HepG2 (cell line): Measurements from ENCODE around the gene FBXO48. TPM values are rescaled to one million over a fixed set of nuclear protein-coding genes. Genes with fewer than 3 reads are reported as not detected.
A peak's percentile ranks its signal among the peaks of the same experiment; 100 is the strongest.

Experiments used
- ATAC-seq: fragments of 200-7000 bp; cut with Tn5 transposase; 3 replicates; pipeline ENCODE4 v1.9.1; 2020; ENCODE audit warnings: mild to moderate bottlenecking, moderate library complexity
- BruUV-seq: library from RNA; stranded (reverse); fragments of 400-500 nt; replicated peaks from 2 replicates; lab custom pipeline; 2021; lab: Mats Ljungman, UMichigan
- CTCF ChIA-PET: fragments of 300-600 bp; formaldehyde crosslinking; extraction: SDS; loops from one replicate; lab custom pipeline; 2021; ENCODE audit warnings: low total read pairs, inconsistent platforms, low intra/inter-chr PET ratio; lab: Yijun Ruan, JAX
- POLR2A ChIA-PET: fragments of 350-600 bp; sonication (Branson Sonifier 250); formaldehyde crosslinking; loops from one replicate; lab custom pipeline; 2020; ENCODE audit warnings: antibody characterized with exemption, inconsistent platforms; lab: Yijun Ruan, JAX
- DNase-seq: peaks from one replicate; pipeline ENCODE4 v3.0.0-alpha.2; 2015; ENCODE audit warnings: low spot score
- FAIRE-seq: peaks from 3 replicates; lab custom pipeline; 2011; peaks lifted over from hg19 to GRCh38; lab: Jason Lieb, UNC
- H2AFZ ChIP-seq: one replicate; pipeline ENCODE4 v1.6.1; 2011; ENCODE audit warnings: low read length, inconsistent platforms
- H3K27ac ChIP-seq: fragments of 300-600 bp; 3 replicates; pipeline ENCODE4 v1.8.0; 2011; ENCODE audit warnings: mixed run types, mild to moderate bottlenecking, mixed read lengths, low read length, inconsistent platforms; ENCODE audit not compliant: insufficient read depth; ENCODE audit errors: extremely low read length
- H3K27me3 ChIP-seq, 2 experiments: fragments of 200-600 bp in 1 of 2; 2 replicates in 1 of 2; 3 replicates in 1 of 2; pipeline versions ENCODE4 v1.6.0 to v1.8.0; 2011; ENCODE audit warnings: low read length in 2 of 2, mild to moderate bottlenecking in 2 of 2, moderate library complexity in 2 of 2, inconsistent platforms in 1 of 2; ENCODE audit not compliant: insufficient read depth in 2 of 2, control insufficient read depth in 1 of 2
- H3K36me3 ChIP-seq, 2 experiments: fragments of 200-600 bp in 1 of 2; replicated peaks in 1 of 2; 2 replicates in 1 of 2; 3 replicates in 1 of 2; pipeline versions ENCODE4 v1.5.1 to v1.8.0; 2011; ENCODE audit warnings: low read length in 2 of 2, inconsistent platforms in 1 of 2; ENCODE audit not compliant: insufficient read depth in 2 of 2, control insufficient read depth in 1 of 2
- H3K4me1 ChIP-seq: 2 replicates; pipeline ENCODE4 v1.5.1; 2012; ENCODE audit warnings: low read length, inconsistent platforms; ENCODE audit not compliant: insufficient read depth
- H3K4me2 ChIP-seq: 2 replicates; pipeline ENCODE4 v1.6.0; 2011; ENCODE audit warnings: low read depth, low read length, inconsistent platforms
- H3K4me3 ChIP-seq, 3 experiments: fragments of 200-600 bp in 1 of 3; sonication (generic), shearing (Covaris generic) in 1 of 3; replicated peaks in 1 of 3; 2 replicates each; pipeline ENCODE4 v1.5.1; 2011 to 2016; ENCODE audit warnings: low read length in 3 of 3, inconsistent platforms in 2 of 3, low read depth in 2 of 3, mild to moderate bottlenecking in 2 of 3, control low read depth in 1 of 3, mixed read lengths in 1 of 3; ENCODE audit not compliant: insufficient read depth in 1 of 3
- H3K79me2 ChIP-seq: one replicate; pipeline ENCODE4 v1.6.1; 2011; ENCODE audit warnings: low read length, inconsistent platforms; ENCODE audit not compliant: insufficient read depth
- H3K9ac ChIP-seq: 2 replicates; pipeline ENCODE4 v1.6.0; 2011; ENCODE audit warnings: mild to moderate bottlenecking, low read depth, low read length, inconsistent platforms; ENCODE audit not compliant: insufficient read depth
- H3K9me3 ChIP-seq: 2 replicates; pipeline ENCODE4 v1.5.1; 2012; ENCODE audit warnings: mild to moderate bottlenecking, low read length
- H4K20me1 ChIP-seq: 2 replicates; pipeline ENCODE4 v1.6.0; 2011; ENCODE audit warnings: inconsistent platforms, mild to moderate bottlenecking, low read length, moderate library complexity; ENCODE audit not compliant: insufficient read depth
- WGBS: methylation state at CpG from one replicate; pipeline ENCODE4 v1.1.6; 2017; ENCODE audit warnings: low lambda C conversion rate; 5-methylcytosine and 5-hydroxymethylcytosine counted together
- in situ Hi-C: cut with HindIII; loops from 2 replicates; pipeline ENCODE4 v1.10.0; 2017; ENCODE audit warnings: low pct_unique_long_range_greater_than_20kb; ENCODE audit not compliant: extremely low pct_ligation_motif_present
- intact Hi-C: fragments of 100-400 bp; cut with micrococcal nuclease; formaldehyde crosslinking; loops from one replicate; pipeline ENCODE4 v1.10.0; 2022; ENCODE audit not compliant: unreplicated experiment
- polyA plus RNA-seq, 8 experiments: library from polyadenylated mRNA; depleted of rRNA in 3 of 8; stranded (reverse) in 7 of 8; unstranded in 1 of 8; fragments of >200 nt; fragmentation: Illumina TruSeq in 4 of 8; extraction: Trizol in 4 of 8; gene quantifications; 2 replicates each; pipeline versions ENCODE4 v1.2.1 to v1.2.3, GENCODE V29; 2011 to 2016; ENCODE audit warnings: low read depth in 4 of 8, missing spikeins in 1 of 8, mixed read lengths in 1 of 8; ENCODE audit not compliant: insufficient read depth in 1 of 8
- total RNA-seq, 5 experiments: library from RNA; depleted of rRNA; stranded (reverse); fragments of >200 nt; fragmentation: Illumina TruSeq; extraction: Trizol; gene quantifications; 2 replicates each; pipeline ENCODE4 v1.2.3, GENCODE V29; 2016; ENCODE audit warnings: low read depth in 1 of 5
- TF ChIP-seq, protein P1 (sequence below): fragments of 450-650 bp; IDR thresholded peaks from 2 replicates; pipeline ENCODE4 v1.6.1; 2016
- TF ChIP-seq, protein P2 (sequence below): sonication (generic); formaldehyde crosslinking; IDR thresholded peaks from 2 replicates; pipeline ENCODE4 v1.4.0; 2020; ENCODE audit warnings: missing genetic modification reagents, mild to moderate bottlenecking, borderline replicate concordance

FBXO48 gene
- total and polyA plus RNA-seq, 2 of the 13 experiments (the other 11 are each of a cell fraction or from before 2014, with no cell fraction given) = 0.42 to 1.1 TPM

DNA sequence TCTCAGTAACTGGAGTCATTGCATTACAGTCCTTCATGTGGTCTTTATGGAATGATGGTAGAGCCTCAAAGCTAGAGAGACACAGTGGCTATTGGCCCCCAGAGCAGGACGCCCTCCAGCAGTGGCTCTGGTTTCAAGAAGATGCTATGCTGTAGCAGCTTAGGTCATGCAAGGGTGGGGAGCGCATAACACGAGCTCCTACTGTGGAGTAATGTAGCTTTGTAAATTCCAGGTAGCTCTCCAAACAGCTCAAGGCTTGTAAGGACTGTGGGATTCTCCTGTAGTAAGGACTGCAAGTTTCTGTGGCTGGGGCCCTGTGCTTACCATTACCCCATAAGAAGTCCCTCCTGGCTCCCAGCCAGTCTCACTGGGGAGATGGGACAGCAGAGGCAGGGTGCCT lies 15.9 kb upstream of the FBXO48 start:
- Histone ChIP-seq H3K9me3 (no peaks in the 10 kb centered on the region), H3K27me3 (no peaks in the 10 kb centered on the region), H4K20me1 (no peaks in the 10 kb centered on the region), H3K36me3 (no peaks in the 10 kb centered on the region), H3K4me2 (no peak overlapping the region), H3K27ac (no peak overlapping the region), H3K4me1 (no peaks in the 10 kb centered on the region), H3K9ac (no peak overlapping the region), H3K79me2 (no peaks in the 10 kb centered on the region), H2AFZ (no peak overlapping the region), H3K4me3 (no peak overlapping the region)
- FAIRE-seq (no peak), ATAC-seq (no peak), DNase-seq (no peak)
- TF ChIP-seq, protein P1, sequence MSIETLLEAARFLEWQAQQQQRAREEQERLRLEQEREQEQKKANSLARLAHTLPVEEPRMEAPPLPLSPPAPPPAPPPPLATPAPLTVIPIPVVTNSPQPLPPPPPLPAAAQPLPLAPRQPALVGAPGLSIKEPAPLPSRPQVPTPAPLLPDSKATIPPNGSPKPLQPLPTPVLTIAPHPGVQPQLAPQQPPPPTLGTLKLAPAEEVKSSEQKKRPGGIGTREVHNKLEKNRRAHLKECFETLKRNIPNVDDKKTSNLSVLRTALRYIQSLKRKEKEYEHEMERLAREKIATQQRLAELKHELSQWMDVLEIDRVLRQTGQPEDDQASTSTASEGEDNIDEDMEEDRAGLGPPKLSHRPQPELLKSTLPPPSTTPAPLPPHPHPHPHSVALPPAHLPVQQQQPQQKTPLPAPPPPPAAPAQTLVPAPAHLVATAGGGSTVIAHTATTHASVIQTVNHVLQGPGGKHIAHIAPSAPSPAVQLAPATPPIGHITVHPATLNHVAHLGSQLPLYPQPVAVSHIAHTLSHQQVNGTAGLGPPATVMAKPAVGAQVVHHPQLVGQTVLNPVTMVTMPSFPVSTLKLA = no peak
- TF ChIP-seq, protein P2, sequence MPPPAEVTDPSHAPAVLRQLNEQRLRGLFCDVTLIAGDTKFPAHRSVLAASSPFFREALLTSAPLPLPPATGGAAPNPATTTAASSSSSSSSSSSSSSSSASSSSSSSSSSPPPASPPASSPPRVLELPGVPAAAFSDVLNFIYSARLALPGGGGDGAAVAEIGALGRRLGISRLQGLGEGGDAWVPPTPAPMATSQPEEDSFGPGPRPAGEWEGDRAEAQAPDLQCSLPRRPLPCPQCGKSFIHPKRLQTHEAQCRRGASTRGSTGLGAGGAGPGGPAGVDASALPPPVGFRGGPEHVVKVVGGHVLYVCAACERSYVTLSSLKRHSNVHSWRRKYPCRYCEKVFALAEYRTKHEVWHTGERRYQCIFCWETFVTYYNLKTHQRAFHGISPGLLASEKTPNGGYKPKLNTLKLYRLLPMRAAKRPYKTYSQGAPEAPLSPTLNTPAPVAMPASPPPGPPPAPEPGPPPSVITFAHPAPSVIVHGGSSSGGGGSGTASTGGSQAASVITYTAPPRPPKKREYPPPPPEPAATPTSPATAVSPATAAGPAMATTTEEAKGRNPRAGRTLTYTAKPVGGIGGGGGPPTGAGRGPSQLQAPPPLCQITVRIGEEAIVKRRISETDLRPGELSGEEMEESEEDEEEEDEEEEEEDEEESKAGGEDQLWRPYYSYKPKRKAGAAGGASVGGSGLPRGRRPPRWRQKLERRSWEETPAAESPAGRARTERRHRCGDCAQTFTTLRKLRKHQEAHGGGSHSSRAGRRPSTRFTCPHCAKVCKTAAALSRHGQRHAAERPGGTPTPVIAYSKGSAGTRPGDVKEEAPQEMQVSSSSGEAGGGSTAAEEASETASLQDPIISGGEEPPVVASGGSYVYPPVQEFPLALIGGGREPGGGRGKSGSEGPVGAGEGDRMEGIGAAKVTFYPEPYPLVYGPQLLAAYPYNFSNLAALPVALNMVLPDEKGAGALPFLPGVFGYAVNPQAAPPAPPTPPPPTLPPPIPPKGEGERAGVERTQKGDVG (CRISPR knock-in tag) = 0 out of 2 replicates have a peak, but pooled peaks have one; percentile 40
- no TSS peak for BruUV-seq
- ChIA-PET POLR2A (no interaction called here), CTCF (no interaction called here)
- intact Hi-C loops (no loop called here), in situ Hi-C loops (no loop called here)
- 33% methylated on average over 2 of the region's 3 CpGs for WGBS
